GM23338 (cell line): ENCODE data around the gene AGR3. TPM values are rescaled to one million over a fixed set of nuclear protein-coding genes. Genes with fewer than 3 reads are reported as not detected.

Experiments
- ATAC-seq: fragments of 200-7000 bp; cut with Tn5 transposase; 3 replicates; pipeline ENCODE4 v1.9.1; 2020
- DNase-seq: peaks from one replicate; pipeline ENCODE4 v3.0.0-alpha.2; 2015; ENCODE audit warnings: low spot score
- H2AFZ ChIP-seq: fragments of 200-600 bp; sonication (generic); 2 replicates; pipeline ENCODE4 v1.8.0; 2016; ENCODE audit warnings: antibody characterized with exemption, mild to moderate bottlenecking, moderate library complexity
- H3F3A ChIP-seq: fragments of 200-600 bp; sonication (generic); replicated peaks from 2 replicates; pipeline ENCODE4 v1.8.0; 2017; ENCODE audit warnings: antibody characterized with exemption, mixed run types, low read depth
- H3K27ac ChIP-seq: fragments of 200-600 bp; sonication (generic); 2 replicates; pipeline ENCODE4 v1.6.1; 2016; ENCODE audit warnings: low read depth
- H3K27me3 ChIP-seq: fragments of 200-600 bp; sonication (generic); 2 replicates; pipeline ENCODE4 v1.8.0; 2016; ENCODE audit warnings: mild to moderate bottlenecking, mixed run types, moderate library complexity; ENCODE audit not compliant: insufficient read depth
- H3K36me3 ChIP-seq: fragments of 200-600 bp; sonication (generic); 2 replicates; pipeline ENCODE4 v1.8.0; 2016; ENCODE audit warnings: mild to moderate bottlenecking; ENCODE audit not compliant: insufficient read depth
- H3K4me1 ChIP-seq: fragments of 200-600 bp; sonication (generic); 2 replicates; pipeline ENCODE4 v1.8.0; 2016; ENCODE audit warnings: mild to moderate bottlenecking, moderate library complexity; ENCODE audit not compliant: insufficient read depth
- H3K4me2 ChIP-seq: fragments of 200-600 bp; sonication (generic); 2 replicates; pipeline ENCODE4 v1.7.1; 2017; ENCODE audit warnings: mixed run types
- H3K4me3 ChIP-seq: fragments of 200-600 bp; sonication (generic); 2 replicates; pipeline ENCODE4 v1.6.1; 2016; ENCODE audit warnings: mixed run types
- H3K79me2 ChIP-seq: fragments of 200-600 bp; sonication (generic); replicated peaks from 2 replicates; pipeline ENCODE4 v1.8.0; 2017; ENCODE audit warnings: mild to moderate bottlenecking; ENCODE audit not compliant: insufficient read depth
- H3K9me2 ChIP-seq: fragments of 200-600 bp; sonication (generic); 2 replicates; pipeline ENCODE4 v1.8.0; 2017; ENCODE audit not compliant: insufficient read depth
- H4K20me1 ChIP-seq: fragments of 200-600 bp; sonication (generic); replicated peaks from 2 replicates; pipeline ENCODE4 v1.8.0; 2017; ENCODE audit warnings: mild to moderate bottlenecking; ENCODE audit not compliant: insufficient read depth
- H3K27ac Mint-ChIP-seq: 2 replicates; pipeline ENCODE4 v1.8.0; 2020; ENCODE audit warnings: inconsistent platforms, mild to moderate bottlenecking, moderate library complexity, mixed read lengths
- H3K27me3 Mint-ChIP-seq: 3 replicates; pipeline ENCODE4 v1.8.0; 2022; ENCODE audit warnings: low read depth, mild to moderate bottlenecking, moderate library complexity, mixed read lengths, inconsistent platforms; ENCODE audit not compliant: insufficient read depth, poor library complexity
- H3K36me3 Mint-ChIP-seq: 3 replicates; pipeline ENCODE4 v1.8.0; 2021; ENCODE audit warnings: low read depth, mild to moderate bottlenecking, inconsistent platforms, moderate library complexity, mixed read lengths
- H3K4me1 Mint-ChIP-seq: 3 replicates; pipeline ENCODE4 v1.8.0; 2020; ENCODE audit warnings: mild to moderate bottlenecking, inconsistent platforms, mixed read lengths
- H3K4me3 Mint-ChIP-seq: 3 replicates; pipeline ENCODE4 v1.8.0; 2021; ENCODE audit warnings: moderate library complexity, mild to moderate bottlenecking, inconsistent platforms, mixed read lengths
- H3K9me3 Mint-ChIP-seq: 3 replicates; pipeline ENCODE4 v1.8.0; 2020; ENCODE audit warnings: moderate library complexity, mild to moderate bottlenecking, inconsistent platforms, mixed read lengths
- ETS1 ChIP-seq: IDR thresholded peaks from 2 replicates; pipeline ENCODE4 v1.6.1; 2016; ENCODE audit warnings: antibody characterized with exemption
- EZH2phosphoT487 ChIP-seq: fragments of 200-600 bp; sonication (generic); IDR thresholded peaks from one replicate; pipeline ENCODE4 v1.8.1; 2018; ENCODE audit warnings: antibody characterized with exemption; ENCODE audit not compliant: unreplicated experiment
- JUNB ChIP-seq: IDR thresholded peaks from one replicate; pipeline ENCODE4 v1.6.1; 2016; ENCODE audit warnings: antibody characterized with exemption; ENCODE audit not compliant: unreplicated experiment
- NANOG ChIP-seq: IDR thresholded peaks from 2 replicates; pipeline ENCODE4 v1.6.1; 2016; ENCODE audit warnings: antibody characterized with exemption, borderline replicate concordance
- POLR2AphosphoS5 ChIP-seq: IDR thresholded peaks from 2 replicates; pipeline ENCODE4 v1.6.1; 2016; ENCODE audit warnings: antibody characterized with exemption, low read depth
- REST ChIP-seq: IDR thresholded peaks from one replicate; pipeline ENCODE4 v1.6.1; 2018; ENCODE audit warnings: antibody characterized with exemption; ENCODE audit not compliant: unreplicated experiment
- ZNF462 ChIP-seq: fragments of 250-450 bp; sonication (Bioruptor Pico); IDR thresholded peaks from 2 replicates; pipeline ENCODE4 v1.5.0; 2020; ENCODE audit warnings: mild to moderate bottlenecking, moderate library complexity
- polyA plus RNA-seq: library from polyadenylated mRNA; unstranded; fragments of >200 nt; fragmentation: Nextera tagmentation; extraction: Ambion mirVana; gene quantifications from 2 replicates; pipeline ENCODE4 v1.2.1, GENCODE V29; 2016
- total RNA-seq: library from RNA; depleted of rRNA; stranded (reverse); fragments of >200 nt; shearing (Covaris generic); gene quantifications from 2 replicates; pipeline ENCODE4 v1.2.3, GENCODE V29; 2014

The AGR3 gene
- total and polyA plus RNA-seq, 2 experiments from 2014 or later, result not detected

GRCh38 chr7:16811551-16811950 is 70.2 kb downstream of the AGR3 start:
- H4K20me1 ChIP-seq, result no peaks in the 10 kb centered on the region
- DNase-seq (no peak), ATAC-seq (no peak)
- H3K4me3 ChIP-seq, result no peak overlapping the region
- H3K4me1 ChIP-seq, result no peaks in the 10 kb centered on the region
- no peak overlapping the region for H3K27ac Mint-ChIP-seq
- no peaks in the 10 kb centered on the region for H3K27me3 ChIP-seq
- H3K27ac ChIP-seq, result no peak overlapping the region
- H3K4me2 ChIP-seq, result no peak overlapping the region
- no peaks in the 10 kb centered on the region for H3K36me3 ChIP-seq
- H3K79me2 ChIP-seq, result no peaks in the 10 kb centered on the region
- H3F3A ChIP-seq, result no peaks in the 10 kb centered on the region
- H3K4me1 Mint-ChIP-seq, result peaks cover 5% of the 10 kb centered on the region; the same call in 2 of the 3 replicates
- TF ChIP-seq NANOG, result no peak
- TF ChIP-seq ETS1, result no peak
- TF ChIP-seq JUNB, result no peak
- no peak for TF ChIP-seq EZH2phosphoT487
- TF ChIP-seq REST, result no peak
- H3K9me3 Mint-ChIP-seq, result no peaks in the 10 kb centered on the region
- no peak overlapping the region for H3K4me3 Mint-ChIP-seq
- H2AFZ ChIP-seq, result no peak overlapping the region
- no peaks in the 10 kb centered on the region for H3K36me3 Mint-ChIP-seq
- no peaks in the 10 kb centered on the region for H3K9me2 ChIP-seq
- peaks cover 6% of the 10 kb centered on the region for H3K27me3 Mint-ChIP-seq

GRCh38 chr7:16810573-16810972 is 71.2 kb downstream of the AGR3 start:
- Histone ChIP-seq H3K4me2 (no peak overlapping the region), H2AFZ (no peak overlapping the region), H4K20me1 (no peaks in the 10 kb centered on the region), H3K9me2 (no peaks in the 10 kb centered on the region), H3K4me1 (no peaks in the 10 kb centered on the region), H3K79me2 (no peaks in the 10 kb centered on the region), H3K4me3 (no peak overlapping the region), H3K27me3 (no peaks in the 10 kb centered on the region), H3K36me3 (no peaks in the 10 kb centered on the region), H3K27ac (no peak overlapping the region), H3F3A (no peaks in the 10 kb centered on the region)
- no peak for DNase-seq
- Mint-ChIP-seq H3K4me1 (peaks cover 5% of the 10 kb centered on the region; the same call in 2 of the 3 replicates), H3K9me3 (no peaks in the 10 kb centered on the region), H3K36me3 (no peaks in the 10 kb centered on the region), H3K4me3 (no peak overlapping the region), H3K27me3 (peaks cover 3% of the 10 kb centered on the region), H3K27ac (no peak overlapping the region)
- ATAC-seq, result no peak
- TF ChIP-seq REST (no peak), EZH2phosphoT487 (no peak), POLR2AphosphoS5 (no peak), ZNF462 (CRISPR knock-in tag) (no peak)
